GM12878 (cell line): ENCODE results near the gene SCN7A. TPM values are rescaled to one million over a fixed set of nuclear protein-coding genes. Genes with fewer than 3 reads are reported as not detected.

Experiments used
- ATAC-seq: fragments of 200-7000 bp; cut with Tn5 transposase; 3 replicates; pipeline ENCODE4 v1.9.1; 2020; ENCODE audit warnings: mild to moderate bottlenecking, moderate library complexity
- BruUV-seq: library from RNA; stranded (reverse); fragments of 400-500 nt; replicated peaks from 2 replicates; lab custom pipeline; 2021; lab: Mats Ljungman, UMichigan
- CTCF ChIA-PET: fragments of 300-600 bp; sonication (Branson Sonifier 250); formaldehyde crosslinking; extraction: SDS; loops from one replicate; lab custom pipeline; 2021; ENCODE audit warnings: inconsistent platforms; lab: Yijun Ruan, JAX
- POLR2A ChIA-PET: fragments of 350-600 bp; formaldehyde crosslinking; extraction: SDS; loops from one replicate; lab custom pipeline; 2021; ENCODE audit warnings: inconsistent platforms; lab: Charles Lee
- RAD21 ChIA-PET: fragments of 300-600 bp; sonication (Branson Sonifier 250); formaldehyde crosslinking; loops from one replicate; lab custom pipeline; 2023; ENCODE audit warnings: antibody characterized with exemption; ENCODE audit not compliant: unreplicated experiment; lab: Charles Lee
- SMC1A ChIA-PET: fragments of 300-600 bp; sonication (Branson Sonifier 250); formaldehyde crosslinking; loops from one replicate; lab custom pipeline; 2023; ENCODE audit not compliant: unreplicated experiment, uncharacterized antibody; lab: Charles Lee
- DNase-seq: peaks from one replicate; pipeline ENCODE4 v3.0.0-alpha.2; 2011; ENCODE audit warnings: low read depth, low spot score
- FAIRE-seq: peaks from 3 replicates; lab custom pipeline; 2011; peaks lifted over from hg19 to GRCh38; lab: Jason Lieb, UNC
- H2AFZ ChIP-seq: 2 replicates; pipeline ENCODE4 v1.6.0; 2011; ENCODE audit warnings: low read depth, low read length, control low read depth; ENCODE audit not compliant: control insufficient read depth
- H3K27ac ChIP-seq: 2 replicates; pipeline ENCODE4 v1.5.1; 2011; ENCODE audit warnings: control low read depth; ENCODE audit not compliant: control insufficient read depth, insufficient read depth
- H3K27me3 ChIP-seq, 2 experiments: replicated peaks in 1 of 2; 2 replicates each; pipeline versions ENCODE4 v1.6.0 to v1.6.1; 2011; ENCODE audit warnings: low read length in 1 of 2; ENCODE audit not compliant: control insufficient read depth in 2 of 2, insufficient read depth in 2 of 2
- H3K36me3 ChIP-seq, 2 experiments: 2 replicates each; pipeline ENCODE4 v1.5.1; 2011; ENCODE audit warnings: low read length in 1 of 2; ENCODE audit not compliant: control insufficient read depth in 2 of 2, insufficient read depth in 2 of 2
- H3K4me1 ChIP-seq: 2 replicates; pipeline ENCODE4 v1.6.1; 2011; ENCODE audit warnings: mild to moderate bottlenecking, low read length, moderate library complexity, mixed read lengths; ENCODE audit not compliant: control insufficient read depth, insufficient read depth
- H3K4me2 ChIP-seq: 2 replicates; pipeline ENCODE4 v1.6.0; 2011; ENCODE audit warnings: control low read depth; ENCODE audit not compliant: control insufficient read depth, insufficient read depth
- H3K4me3 ChIP-seq: fragments of 200-600 bp; sonication (generic); 2 replicates; pipeline ENCODE4 v1.5.1; 2016
- H3K79me2 ChIP-seq: 2 replicates; pipeline ENCODE4 v1.6.0; 2011; ENCODE audit warnings: low read length; ENCODE audit not compliant: control insufficient read depth, insufficient read depth
- H3K9ac ChIP-seq: 2 replicates; pipeline ENCODE4 v1.8.0; 2011; ENCODE audit warnings: low read length, control low read depth, mixed read lengths; ENCODE audit not compliant: control insufficient read depth, insufficient read depth
- H3K9me3 ChIP-seq: replicated peaks from 3 replicates; pipeline ENCODE4 v1.5.1; 2011; ENCODE audit warnings: mild to moderate bottlenecking, low read length; ENCODE audit not compliant: control insufficient read depth, insufficient read depth
- H4K20me1 ChIP-seq: 2 replicates; pipeline ENCODE4 v1.6.0; 2011; ENCODE audit not compliant: control insufficient read depth, insufficient read depth
- ATF7 ChIP-seq: fragments of 450-650 bp; IDR thresholded peaks from 2 replicates; pipeline ENCODE4 v1.6.1; 2016; ENCODE audit warnings: low read depth, mild to moderate bottlenecking
- BRCA1 ChIP-seq: IDR thresholded peaks from 2 replicates; pipeline ENCODE4 v1.6.1; 2011; ENCODE audit warnings: low read depth, low read length, improper control_type of control experiment
- CREM ChIP-seq: IDR thresholded peaks from 2 replicates; pipeline ENCODE4 v1.6.1; 2014; ENCODE audit warnings: antibody characterized with exemption, low read depth
- EZH2 ChIP-seq: IDR thresholded peaks from 2 replicates; pipeline ENCODE4 v1.6.1; 2012; ENCODE audit warnings: low read depth, mild to moderate bottlenecking, control low read depth, inconsistent platforms, low read length, borderline replicate concordance; ENCODE audit not compliant: control insufficient read depth
- IKZF1 ChIP-seq: fragments of 450-650 bp; conservative IDR thresholded peaks from 2 replicates; pipeline ENCODE4 v1.6.1; 2017; ENCODE audit warnings: antibody characterized with exemption, mild to moderate bottlenecking
- IRF4 ChIP-seq: IDR thresholded peaks from 2 replicates; pipeline ENCODE4 v1.6.1; 2011; ENCODE audit warnings: low read depth, low read length
- MTA2 ChIP-seq: fragments of 450-650 bp; IDR thresholded peaks from 2 replicates; pipeline ENCODE4 v1.6.1; 2016; ENCODE audit warnings: low read depth, mild to moderate bottlenecking, moderate library complexity
- NFIC ChIP-seq: IDR thresholded peaks from 2 replicates; pipeline ENCODE4 v1.6.1; 2012; ENCODE audit warnings: low read depth, mild to moderate bottlenecking, inconsistent platforms, low read length, moderate library complexity
- RELB ChIP-seq: fragments of 450-650 bp; IDR thresholded peaks from 2 replicates; pipeline ENCODE4 v1.6.1; 2017; ENCODE audit warnings: low read depth, mild to moderate bottlenecking, moderate library complexity
- RUNX3 ChIP-seq: IDR thresholded peaks from 2 replicates; pipeline ENCODE4 v1.6.1; 2012; ENCODE audit warnings: low read length, inconsistent platforms
- SMAD1 ChIP-seq: fragments of 450-650 bp; IDR thresholded peaks from 2 replicates; pipeline ENCODE4 v1.6.1; 2018; ENCODE audit warnings: mild to moderate bottlenecking, low read depth; ENCODE audit not compliant: partially characterized antibody
- SPI1 ChIP-seq: IDR thresholded peaks from 2 replicates; pipeline ENCODE4 v1.6.1; 2011; ENCODE audit warnings: low read depth, mild to moderate bottlenecking, low read length, moderate library complexity, borderline replicate concordance; ENCODE audit not compliant: insufficient read depth
- TCF3 ChIP-seq: IDR thresholded peaks from 2 replicates; pipeline ENCODE4 v1.6.1; 2012; ENCODE audit warnings: low read depth, mild to moderate bottlenecking, low read length, borderline replicate concordance; ENCODE audit not compliant: insufficient read depth
- WRNIP1 ChIP-seq: IDR thresholded peaks from 2 replicates; pipeline ENCODE4 v1.6.1; 2011; ENCODE audit warnings: low read depth, low read length, improper control_type of control experiment, borderline replicate concordance
- YBX1 ChIP-seq: fragments of 450-650 bp; IDR thresholded peaks from 2 replicates; pipeline ENCODE4 v1.6.1; 2016; ENCODE audit warnings: antibody characterized with exemption
- ZNF274 ChIP-seq: IDR thresholded peaks from one replicate; pipeline ENCODE4 v1.8.0; 2011; ENCODE audit not compliant: insufficient read length, insufficient read depth
- ZNF384 ChIP-seq: IDR thresholded peaks from 2 replicates; pipeline ENCODE4 v1.6.1; 2012; ENCODE audit warnings: low read depth, mild to moderate bottlenecking, low read length, improper control_type of control experiment, borderline replicate concordance
- ZNF687 ChIP-seq: fragments of 450-650 bp; IDR thresholded peaks from 2 replicates; pipeline ENCODE4 v1.6.1; 2017; ENCODE audit warnings: mild to moderate bottlenecking, moderate library complexity
- ZSCAN29 ChIP-seq: fragments of 450-650 bp; IDR thresholded peaks from 2 replicates; pipeline ENCODE4 v1.6.1; 2017; ENCODE audit warnings: mild to moderate bottlenecking, moderate library complexity
- WGBS: methylation state at CpG from one replicate; pipeline ENCODE4 v1.1.6; 2016; ENCODE audit warnings: low lambda C conversion rate; ENCODE audit not compliant: insufficient replicate concordance, insufficient coverage; ENCODE audit errors: missing lambda C conversion rate; 5-methylcytosine and 5-hydroxymethylcytosine counted together
- in situ Hi-C: fragments of 300-500 bp; cut with MboI; formaldehyde crosslinking; loops from 9 replicates; pipeline ENCODE4 v1.14.3; 2018; ENCODE audit warnings: mixed read lengths
- intact Hi-C: fragments of 100-400 bp; cut with micrococcal nuclease; formaldehyde crosslinking; loops from one replicate; pipeline ENCODE4 v1.14.2; 2022; ENCODE audit not compliant: unreplicated experiment
- polyA plus RNA-seq, 11 experiments: library from polyadenylated mRNA; depleted of rRNA in 4 of 11; unstranded in 6 of 11; stranded (reverse) in 5 of 11; fragments of >200 nt; fragmentation: Nextera tagmentation in 4 of 11; fragmentation: Illumina TruSeq in 1 of 11; extraction: Ambion mirVana in 4 of 11; extraction: Trizol in 1 of 11; gene quantifications; 1 replicate in 1 of 11; 2 replicates in 10 of 11; pipeline versions ENCODE4 v1.2.1 to v1.2.3, GENCODE V29; 2011 to 2016; ENCODE audit warnings: inconsistent platforms in 2 of 11, missing spikeins in 2 of 11, low read depth in 1 of 11
- total RNA-seq, 4 experiments: library from RNA; depleted of rRNA in 3 of 4; stranded (reverse); fragments of >200 nt in 3 of 4; fragmentation: Illumina TruSeq in 1 of 4; extraction: Trizol in 1 of 4; gene quantifications; 2 replicates each; pipeline versions ENCODE4 v1.2.1 to v1.2.3, GENCODE V29; 2013 to 2021

Gene SCN7A
- total and polyA plus RNA-seq, 10 of the 15 experiments (the other 5 are each of a cell fraction or from before 2014, with no cell fraction given), result 0.05 TPM; not detected in 9

- no peak for ATAC-seq
- no peak overlapping the region for H3K4me3 ChIP-seq
Observed at GRCh38 chr2:166451468-166451867, 42.6 kb downstream of the SCN7A start.

GRCh38 chr2:166449439-166449838 lies 44.6 kb downstream of the SCN7A start:
- Histone ChIP-seq H3K27ac (no peak overlapping the region), H4K20me1 (no peaks in the 10 kb centered on the region), H3K9ac (no peak overlapping the region), H3K27me3 (no peaks in the 10 kb centered on the region), H2AFZ (no peak overlapping the region), H3K9me3 (no peaks in the 10 kb centered on the region), H3K4me1 (no peaks in the 10 kb centered on the region), H3K36me3 (no peaks in the 10 kb centered on the region), H3K79me2 (no peaks in the 10 kb centered on the region), H3K4me3 (no peak overlapping the region), H3K4me2 (no peak overlapping the region)
- ATAC-seq (peak; percentile 79), FAIRE-seq (peak; percentile 56), DNase-seq (no peak)
- ChIA-PET CTCF (no interaction called here), SMC1A (no interaction called here), POLR2A (no interaction called here), RAD21 (no interaction called here)
- in situ Hi-C loops, result no loop called here
- no TSS peak for BruUV-seq
- 0% methylated on average over 1 of the region's 1 CpG for WGBS
- intact Hi-C loops, result no loop called here
- peak; percentile 89 for TF ChIP-seq MTA2
- TF ChIP-seq ATF7, result 0 out of 2 replicates have a peak, but pooled peaks have one; percentile 14
- 0 out of 2 replicates have a peak, but pooled peaks have one; percentile 31 for TF ChIP-seq RELB
- TF ChIP-seq RUNX3, result peak; percentile 27
- TF ChIP-seq ZNF687, result no peak
- no peak for TF ChIP-seq BRCA1
- TF ChIP-seq ZNF384, result peak; percentile 39; the same call in 1 of the 2 replicates
- TF ChIP-seq EZH2, result no peak
- TF ChIP-seq WRNIP1, result no peak

More at GRCh38 chr2:166451468-166451867, 42.6 kb downstream of the SCN7A start:
- FAIRE-seq, result no peak
- no peaks in the 10 kb centered on the region for H3K79me2 ChIP-seq
- DNase-seq, result no peak
- H3K4me1 ChIP-seq, result no peaks in the 10 kb centered on the region
- no peak overlapping the region for H3K27ac ChIP-seq
- H2AFZ ChIP-seq, result no peak overlapping the region
- no peak overlapping the region for H3K4me2 ChIP-seq
- CTCF ChIA-PET, result no interaction called here
- no peaks in the 10 kb centered on the region for H3K9me3 ChIP-seq
- RAD21 ChIA-PET, result no interaction called here
- SMC1A ChIA-PET, result no interaction called here
- in situ Hi-C loops, result no loop called here
- intact Hi-C loops, result no loop called here
- no peaks in the 10 kb centered on the region for H3K36me3 ChIP-seq
- BruUV-seq, result no TSS peak
- H3K27me3 ChIP-seq, result no peaks in the 10 kb centered on the region
- 0% methylated on average over 1 of the region's 1 CpG for WGBS
- H3K9ac ChIP-seq, result no peak overlapping the region
- no peaks in the 10 kb centered on the region for H4K20me1 ChIP-seq
- no peak for TF ChIP-seq IKZF1
- TF ChIP-seq SPI1, result no peak
- TF ChIP-seq IRF4, result no peak
- TF ChIP-seq NFIC, result no peak
- no peak for TF ChIP-seq YBX1
- no peak for TF ChIP-seq SMAD1
- TF ChIP-seq ZSCAN29, result no peak
- no peak for TF ChIP-seq CREM
- TF ChIP-seq TCF3, result no peak
- no peak for TF ChIP-seq ZNF274
- POLR2A ChIA-PET, result no interaction called here
